Activated naive CD4-positive, alpha-beta T cell treated with anti-CD3 and anti-CD28 coated beads, Interleukin-2, amount 50 U/mL, for 72 hours (primary cell): ENCODE results near the gene CBX6. TPM values are rescaled to one million over a fixed set of nuclear protein-coding genes. Genes with fewer than 3 reads are reported as not detected.
A peak's percentile ranks its signal among the peaks of the same experiment; 100 is the strongest.
"Not testable (repeated sequence)": the region's sequence is repeated elsewhere in the genome, so short reads cannot be mapped to it uniquely, and the experiment has no call there.

Source experiments
- ATAC-seq, 2 donors: fragments of 150-1000 bp; cut with Tn5 transposase; 2 replicates each; pipeline ENCODE4 v1.10.0; 2021; ENCODE audit warnings: mild to moderate bottlenecking in 2 of 2, moderate library complexity in 2 of 2
- DNase-seq, 2 donors: peaks; one replicate each; pipeline ENCODE4 v3.0.0; 2021 to 2022; ENCODE audit warnings: low spot score in 2 of 2
- H3K27ac Mint-ChIP-seq, 2 donors: one replicate each; pipeline ENCODE4 v1.8.0; 2022; ENCODE audit warnings: mild to moderate bottlenecking in 2 of 2, mixed read lengths in 2 of 2
- H3K36me3 Mint-ChIP-seq, 2 donors: one replicate each; pipeline ENCODE4 v1.8.0; 2022; ENCODE audit warnings: mixed read lengths in 2 of 2
- H3K9me3 Mint-ChIP-seq, 2 donors: one replicate each; pipeline ENCODE4 v1.8.0; 2022; ENCODE audit warnings: mixed read lengths in 2 of 2
- total RNA-seq, 2 donors: library from RNA; stranded (reverse); gene quantifications; one replicate each; pipeline ENCODE4 v1.2.3, GENCODE V29; 2022

The CBX6 gene
- total RNA-seq, 2 donors from 2014 or later, result 46.9 to 92.6 TPM

GRCh38 chr22:38866399-38867123 is 5.5 kb downstream of the CBX6 start:
- Mint-ChIP-seq H3K36me3 (peaks cover 19 to 24% of the 10 kb centered on the region in 2 donors), H3K27ac (no peak overlapping the region), H3K9me3 (no peaks in the 10 kb centered on the region)
- no peak for ATAC-seq
- DNase-seq, result peak in 1 of 2 donors; percentile 54

DNA sequence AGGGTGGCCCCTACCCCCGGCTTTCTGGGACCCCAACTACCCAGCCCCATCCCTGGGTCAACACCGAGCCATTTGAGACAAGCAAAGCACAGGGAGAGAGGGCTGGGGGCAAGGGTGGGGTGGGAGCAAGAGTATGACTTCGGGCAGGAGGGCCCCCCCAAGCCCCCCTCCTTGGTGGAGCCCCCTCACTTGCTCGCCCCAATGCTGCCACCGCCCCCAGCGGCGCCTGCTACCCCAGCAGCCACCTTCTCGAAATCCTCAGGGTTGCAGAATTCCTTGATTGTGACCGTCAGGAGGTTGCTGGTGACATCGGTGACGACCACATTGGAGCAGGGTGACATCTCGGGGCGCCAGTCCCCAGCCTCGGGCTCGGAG is 6.0 kb downstream of the CBX6 start:
- DNase-seq (peak in 1 of 2 donors; percentile 45), ATAC-seq (no peak)
- Mint-ChIP-seq H3K9me3 (no peaks in the 10 kb centered on the region), H3K36me3 (peaks cover 17 to 18% of the 10 kb centered on the region in 2 donors), H3K27ac (peak overlapping the region; percentile 69 to 93)

GRCh38 chr22:38865201-38866023 is 6.6 kb downstream of the CBX6 start:
- ATAC-seq, result no peak
- peak overlapping the region; percentile 69 to 93 for H3K27ac Mint-ChIP-seq
- DNase-seq, result peak in 1 of 2 donors; percentile 47
- no peaks in the 10 kb centered on the region for H3K9me3 Mint-ChIP-seq
- peaks cover 11 to 12% of the 10 kb centered on the region in 2 donors for H3K36me3 Mint-ChIP-seq

- Mint-ChIP-seq H3K27ac (peak overlapping the region; percentile 65 to 79), H3K9me3 (no peaks in the 10 kb centered on the region), H3K36me3 (peaks cover 4 to 5% of the 10 kb centered on the region in 2 donors)
- ATAC-seq (no peak), DNase-seq (peak in 1 of 2 donors; percentile 54)
Measured at GRCh38 chr22:38864361-38865191, 7.4 kb downstream of the CBX6 start.

DNA sequence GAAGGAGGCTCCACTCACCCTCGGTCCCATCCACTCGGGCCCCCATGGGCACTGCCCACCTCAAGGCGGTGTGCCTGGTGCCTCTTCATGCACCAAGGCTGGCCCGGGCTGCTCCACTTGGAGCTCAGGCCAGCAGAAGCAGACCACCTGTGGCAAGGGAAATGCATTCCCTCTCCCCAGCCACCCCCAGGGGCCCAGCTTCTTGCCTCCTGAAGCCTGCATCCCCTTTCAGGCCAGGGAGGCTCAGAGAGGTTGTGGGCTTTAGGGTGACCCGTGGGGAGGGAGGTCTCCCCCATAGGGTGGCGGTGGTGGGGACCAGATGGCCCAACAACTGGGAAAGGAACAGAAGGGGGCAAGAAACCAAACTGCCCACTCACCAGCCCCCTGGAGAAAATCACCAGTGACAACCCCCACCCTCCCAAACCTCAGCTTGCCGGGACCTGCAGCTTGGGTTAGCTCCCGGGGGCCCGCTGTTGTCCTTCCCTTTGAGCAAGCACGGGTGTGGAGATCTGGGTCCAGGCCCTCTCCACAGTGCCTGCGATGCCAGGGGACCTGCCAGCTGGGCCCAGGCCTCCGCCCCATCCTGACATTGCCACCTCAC is 8.4 kb downstream of the CBX6 start:
- H3K27ac Mint-ChIP-seq, result peak overlapping the region; percentile 65 to 79
- DNase-seq, result peak in 1 of 2 donors; percentile 53
- H3K36me3 Mint-ChIP-seq, result peaks cover 4 to 5% of the 10 kb centered on the region in 2 donors
- H3K9me3 Mint-ChIP-seq, result no peaks in the 10 kb centered on the region
- ATAC-seq, result no peak

DNA sequence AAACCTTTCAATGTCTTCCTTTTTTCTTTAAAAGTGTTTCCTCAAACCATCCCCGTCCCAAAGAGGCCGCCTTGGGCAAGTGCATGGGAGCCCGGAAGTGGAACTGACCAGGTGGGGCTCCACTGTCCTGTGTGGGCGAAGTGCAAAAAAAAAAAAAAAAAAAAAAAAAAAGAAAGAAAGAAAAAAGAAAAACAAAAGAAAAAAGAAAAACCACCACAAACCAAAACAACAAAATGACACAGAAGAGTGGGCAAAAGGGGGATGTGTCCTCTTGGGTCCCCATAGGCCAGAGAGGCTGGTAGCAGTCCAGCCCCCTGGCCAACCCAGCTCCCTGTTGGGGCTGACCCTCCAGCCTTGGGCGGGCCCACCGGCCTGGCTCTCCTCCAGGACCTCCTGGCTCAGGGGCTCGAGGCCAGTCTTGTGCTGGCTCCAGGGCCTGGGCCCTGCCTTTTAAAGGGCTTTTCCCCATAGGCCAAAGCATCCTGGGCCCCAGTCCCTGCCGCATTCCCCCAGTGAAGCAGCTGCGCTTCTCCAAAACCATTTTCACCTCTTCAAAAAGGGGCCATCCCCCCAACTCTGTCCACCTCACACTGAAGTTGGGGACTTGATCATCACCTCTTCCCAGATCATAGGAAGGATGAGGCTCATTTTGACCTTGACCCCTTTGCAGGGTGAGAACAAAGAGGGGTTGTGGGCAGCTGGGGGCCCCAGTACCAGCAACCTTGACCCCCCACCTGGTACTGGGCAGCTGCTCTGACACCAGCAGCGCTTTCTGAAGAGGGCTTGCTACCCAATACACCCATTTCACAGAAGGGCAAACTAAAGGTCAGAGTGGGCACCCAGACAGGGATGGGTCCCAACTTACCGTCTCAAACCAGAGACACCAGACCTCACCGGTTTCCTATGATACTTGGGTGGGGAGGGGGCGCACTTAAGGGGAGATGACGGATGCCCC is 9.4 kb downstream of the CBX6 start:
- H3K27ac Mint-ChIP-seq, result peak overlapping the region; percentile 52 to 53

DNA sequence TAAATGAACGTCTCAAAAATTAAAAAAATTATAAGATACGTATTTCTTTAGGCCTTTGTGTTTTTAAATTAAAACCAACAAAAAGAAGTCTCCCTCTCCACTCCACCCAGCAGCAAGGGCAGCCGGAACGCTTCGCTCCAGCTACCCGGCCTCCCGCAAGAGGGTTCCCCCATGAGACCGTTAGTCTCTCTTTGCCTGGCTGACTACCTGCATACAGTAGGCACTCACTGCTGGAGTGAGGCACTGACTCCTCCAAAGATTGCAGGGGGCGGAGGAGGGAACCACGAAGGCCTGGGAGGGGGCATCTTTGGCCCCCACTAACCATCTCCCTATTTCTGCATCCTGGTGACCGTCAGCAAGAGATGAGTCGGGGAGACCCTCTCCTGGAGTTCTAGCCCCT is 10.1 kb downstream of the CBX6 start:
- ATAC-seq, result no peak
- Mint-ChIP-seq H3K9me3 (no peaks in the 10 kb centered on the region), H3K27ac (no peak overlapping the region), H3K36me3 (peaks cover 4 to 5% of the 10 kb centered on the region in 2 donors)
- no peak for DNase-seq

More for the DNA sequence above, 9.4 kb downstream of the CBX6 start:
- DNase-seq, result no peak
- peak; percentile 18 to 23 for ATAC-seq
- H3K9me3 Mint-ChIP-seq, result no peaks in the 10 kb centered on the region
- peaks cover 4 to 5% of the 10 kb centered on the region in 2 donors for H3K36me3 Mint-ChIP-seq

DNA sequence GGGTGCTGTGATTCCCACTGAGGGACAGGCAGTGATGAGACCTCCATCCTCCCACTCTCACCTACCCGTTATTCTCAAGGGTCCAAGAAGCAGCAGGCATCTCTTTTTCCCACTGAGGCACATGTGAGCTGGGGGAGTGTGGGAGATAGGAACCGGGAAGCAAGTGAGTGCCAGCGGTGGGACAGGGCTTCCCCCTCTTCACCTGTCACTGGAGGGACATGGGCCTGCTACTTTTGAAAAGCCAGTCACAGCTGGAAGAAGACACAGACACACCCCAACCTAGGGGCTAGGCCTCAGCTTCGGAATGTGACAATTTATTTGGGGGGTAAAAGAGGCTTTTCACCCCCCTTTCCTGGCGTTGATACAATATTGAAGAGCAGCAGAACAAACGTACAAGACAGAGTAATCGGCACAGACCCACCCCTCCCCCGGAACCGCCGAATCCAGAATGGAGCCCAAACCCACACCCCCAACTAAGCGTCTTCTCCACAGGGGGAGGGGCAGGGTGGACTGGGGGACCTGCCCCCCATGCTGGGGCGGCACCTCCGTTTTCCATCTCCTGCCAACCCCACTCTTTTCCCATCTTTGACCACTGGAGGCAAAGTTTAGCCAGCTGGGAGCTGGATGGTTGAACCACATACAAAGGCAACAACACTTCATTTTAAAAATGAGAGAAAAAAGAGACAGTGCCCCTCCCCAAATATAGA is 10.7 kb downstream of the CBX6 start:
- Mint-ChIP-seq H3K27ac (no peak overlapping the region), H3K9me3 (no peaks in the 10 kb centered on the region), H3K36me3 (peaks cover 4 to 5% of the 10 kb centered on the region in 2 donors)
- ATAC-seq, result no peak
- DNase-seq, result no peak

- Mint-ChIP-seq H3K9me3 (no peaks in the 10 kb centered on the region), H3K36me3 (peaks cover 2% of the 10 kb centered on the region in 2 donors), H3K27ac (no peak overlapping the region)
- DNase-seq (no peak), ATAC-seq (peak; percentile 8 to 12)
Measured at GRCh38 chr22:38860283-38861169, 11.5 kb downstream of the CBX6 start.

DNA sequence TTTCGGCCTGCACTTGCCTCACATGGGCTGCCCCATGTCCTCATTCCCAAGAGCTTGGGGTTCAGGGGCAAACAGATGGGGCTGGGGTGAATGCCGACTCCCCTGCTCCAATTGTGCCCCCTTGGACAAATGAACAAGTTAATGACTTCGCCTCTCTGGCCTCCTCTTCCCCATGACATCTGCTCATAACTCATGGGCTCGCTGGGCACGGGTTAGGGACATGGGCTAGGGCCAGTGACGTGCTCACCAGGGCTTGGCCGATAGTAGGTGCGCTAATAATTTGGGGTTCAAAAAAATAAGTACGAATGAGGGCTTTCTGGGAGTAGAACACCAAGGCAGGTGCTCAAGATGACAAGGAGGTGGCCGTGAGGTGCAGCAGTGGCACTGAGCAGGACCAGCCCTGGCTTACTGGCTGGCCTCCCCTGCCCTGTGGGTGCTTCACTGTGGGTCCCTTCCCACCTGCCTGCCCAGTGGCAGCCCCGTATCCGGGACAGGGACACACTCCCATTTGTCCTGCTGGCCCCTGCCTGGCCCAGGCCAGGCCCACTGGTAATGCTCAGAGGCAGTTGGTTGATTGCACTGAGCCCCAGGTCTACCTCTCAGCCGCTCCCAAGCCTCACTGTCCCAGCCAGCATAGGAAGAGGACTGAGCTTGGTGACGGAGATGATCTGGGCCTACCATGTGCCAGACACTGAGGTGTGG is 12.3 kb downstream of the CBX6 start:
- H3K27ac Mint-ChIP-seq, result no peak overlapping the region
- no peaks in the 10 kb centered on the region for H3K9me3 Mint-ChIP-seq
- H3K36me3 Mint-ChIP-seq, result no peaks in the 10 kb centered on the region
- peak; percentile 15 to 27 for ATAC-seq
- no peak for DNase-seq

- H3K27ac Mint-ChIP-seq, result no peak overlapping the region
- H3K36me3 Mint-ChIP-seq, result no peaks in the 10 kb centered on the region
- no peak for ATAC-seq
Measured at GRCh38 chr22:38858492-38858891, 13.5 kb downstream of the CBX6 start.

GRCh38 chr22:38854476-38854875 is 17.5 kb downstream of the CBX6 start:
- ATAC-seq, result not testable (repeated sequence)

More at GRCh38 chr22:38858492-38858891, 13.5 kb downstream of the CBX6 start:
- H3K9me3 Mint-ChIP-seq, result no peaks in the 10 kb centered on the region
- no peak for DNase-seq

GRCh38 chr22:38853883-38854282 is 18.1 kb downstream of the CBX6 start:
- not testable (repeated sequence) for H3K9me3 Mint-ChIP-seq, ATAC-seq, H3K27ac Mint-ChIP-seq, DNase-seq, H3K36me3 Mint-ChIP-seq

More at GRCh38 chr22:38854476-38854875, 17.5 kb downstream of the CBX6 start:
- not testable (repeated sequence) for H3K9me3 Mint-ChIP-seq, DNase-seq, H3K36me3 Mint-ChIP-seq, H3K27ac Mint-ChIP-seq
